Astrocyte (in vitro differentiated cells and primary cell): ENCODE results near the gene RILP. TPM values are rescaled to one million over a fixed set of nuclear protein-coding genes. Genes with fewer than 3 reads are reported as not detected.
A peak's percentile ranks its signal among the peaks of the same experiment; 100 is the strongest.
"Not testable (repeated sequence)": the region's sequence is repeated elsewhere in the genome, so short reads cannot be mapped to it uniquely, and the experiment has no call there.

Experiments
- DNase-seq: peaks from one replicate; pipeline ENCODE4 v3.0.0-alpha.2; 2010; ENCODE audit warnings: low read depth
- FAIRE-seq: peaks from 2 replicates; lab custom pipeline; 2011; peaks lifted over from hg19 to GRCh38; lab: Jason Lieb, UNC
- H2AFZ ChIP-seq: 2 replicates; pipeline ENCODE4 v1.6.0; 2012; ENCODE audit warnings: low read depth, low read length, inconsistent platforms
- H3K27ac ChIP-seq: 2 replicates; pipeline ENCODE4 v1.5.1; 2011; ENCODE audit warnings: low read depth, low read length, inconsistent platforms
- H3K27me3 ChIP-seq: 2 replicates; pipeline ENCODE4 v1.6.0; 2011; ENCODE audit warnings: low read length, inconsistent platforms; ENCODE audit not compliant: insufficient read depth
- H3K36me3 ChIP-seq: 2 replicates; pipeline ENCODE4 v1.5.1; 2011; ENCODE audit warnings: low read length, inconsistent platforms; ENCODE audit not compliant: insufficient read depth
- H3K4me1 ChIP-seq: 2 replicates; pipeline ENCODE4 v1.5.1; 2011; ENCODE audit warnings: low read length, inconsistent platforms; ENCODE audit not compliant: insufficient read depth
- H3K4me2 ChIP-seq: 2 replicates; pipeline ENCODE4 v1.6.0; 2012; ENCODE audit warnings: low read length, inconsistent platforms
- H3K4me3 ChIP-seq: 2 replicates; pipeline ENCODE4 v1.5.1; 2011; ENCODE audit warnings: low read depth, mild to moderate bottlenecking, low read length, inconsistent platforms; ENCODE audit not compliant: insufficient read depth
- H3K79me2 ChIP-seq: 2 replicates; pipeline ENCODE4 v1.6.0; 2012; ENCODE audit warnings: mild to moderate bottlenecking, low read length, inconsistent platforms; ENCODE audit not compliant: insufficient read depth
- H3K9ac ChIP-seq: 2 replicates; pipeline ENCODE4 v1.6.0; 2012; ENCODE audit warnings: mild to moderate bottlenecking, low read length, inconsistent platforms
- H3K9me3 ChIP-seq: 2 replicates; pipeline ENCODE4 v1.5.1; 2012; ENCODE audit warnings: low read depth, mild to moderate bottlenecking, low read length, inconsistent platforms; ENCODE audit not compliant: insufficient read depth
- H4K20me1 ChIP-seq: 2 replicates; pipeline ENCODE4 v1.6.0; 2012; ENCODE audit warnings: low read length, inconsistent platforms; ENCODE audit not compliant: insufficient read depth
- H3K27ac Mint-ChIP-seq: one replicate; pipeline ENCODE4 v1.8.0; 2021; ENCODE audit warnings: mild to moderate bottlenecking, mixed read lengths; ENCODE audit not compliant: unreplicated experiment
- H3K27me3 Mint-ChIP-seq: one replicate; pipeline ENCODE4 v1.8.0; 2021; ENCODE audit warnings: low read depth, mixed read lengths; ENCODE audit not compliant: unreplicated experiment
- H3K36me3 Mint-ChIP-seq: one replicate; pipeline ENCODE4 v1.8.0; 2021; ENCODE audit warnings: low read depth, mixed read lengths; ENCODE audit not compliant: unreplicated experiment
- H3K4me1 Mint-ChIP-seq: one replicate; pipeline ENCODE4 v1.8.0; 2021; ENCODE audit warnings: low read depth, mixed read lengths; ENCODE audit not compliant: unreplicated experiment
- H3K4me3 Mint-ChIP-seq: one replicate; pipeline ENCODE4 v1.8.0; 2021; ENCODE audit warnings: mild to moderate bottlenecking, moderate library complexity, mixed read lengths; ENCODE audit not compliant: unreplicated experiment
- H3K9me3 Mint-ChIP-seq: one replicate; pipeline ENCODE4 v1.8.0; 2021; ENCODE audit warnings: mild to moderate bottlenecking, mixed read lengths; ENCODE audit not compliant: unreplicated experiment
- EZH2 ChIP-seq: IDR thresholded peaks from 2 replicates; pipeline ENCODE4 v1.6.1; 2012; ENCODE audit warnings: mild to moderate bottlenecking, low read length, inconsistent platforms; ENCODE audit not compliant: insufficient read depth
- total RNA-seq: library from RNA; stranded (reverse); gene quantifications from 2 replicates; pipeline ENCODE4 v1.2.1, GENCODE V29; 2021
- TF ChIP-seq, protein P1 (sequence below): IDR thresholded peaks from 2 replicates; pipeline ENCODE4 v1.5.1; 2011; ENCODE audit warnings: low read depth, mild to moderate bottlenecking, inconsistent platforms, low read length, moderate library complexity; ENCODE audit not compliant: insufficient read depth

Gene RILP
- total RNA-seq, 1 donor from 2014 or later: 7.8 TPM

DNA sequence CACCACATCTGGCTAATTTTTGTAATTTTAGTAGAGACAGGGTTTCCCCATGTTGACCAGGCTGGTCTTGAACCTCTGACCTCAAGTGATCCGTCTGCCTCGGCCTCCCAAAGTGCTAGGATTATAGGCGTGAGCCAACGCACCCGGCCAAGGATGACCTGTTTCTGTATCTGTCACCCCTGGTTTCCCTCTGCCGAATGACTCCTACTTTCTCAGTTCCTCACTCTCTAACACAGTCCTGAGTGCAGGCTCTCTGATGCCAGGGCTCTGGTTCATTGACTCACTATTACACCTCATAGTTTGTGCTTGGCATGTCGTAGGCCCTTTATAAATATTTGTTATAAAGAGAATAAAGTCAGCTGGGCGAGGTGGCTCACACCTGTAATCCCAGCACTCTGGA, 45.7 kb upstream of the RILP start:
- no peaks in the 10 kb centered on the region for H3K27me3 Mint-ChIP-seq
- no peaks in the 10 kb centered on the region for H3K36me3 ChIP-seq
- H4K20me1 ChIP-seq: no peaks in the 10 kb centered on the region
- TF ChIP-seq, protein P1, sequence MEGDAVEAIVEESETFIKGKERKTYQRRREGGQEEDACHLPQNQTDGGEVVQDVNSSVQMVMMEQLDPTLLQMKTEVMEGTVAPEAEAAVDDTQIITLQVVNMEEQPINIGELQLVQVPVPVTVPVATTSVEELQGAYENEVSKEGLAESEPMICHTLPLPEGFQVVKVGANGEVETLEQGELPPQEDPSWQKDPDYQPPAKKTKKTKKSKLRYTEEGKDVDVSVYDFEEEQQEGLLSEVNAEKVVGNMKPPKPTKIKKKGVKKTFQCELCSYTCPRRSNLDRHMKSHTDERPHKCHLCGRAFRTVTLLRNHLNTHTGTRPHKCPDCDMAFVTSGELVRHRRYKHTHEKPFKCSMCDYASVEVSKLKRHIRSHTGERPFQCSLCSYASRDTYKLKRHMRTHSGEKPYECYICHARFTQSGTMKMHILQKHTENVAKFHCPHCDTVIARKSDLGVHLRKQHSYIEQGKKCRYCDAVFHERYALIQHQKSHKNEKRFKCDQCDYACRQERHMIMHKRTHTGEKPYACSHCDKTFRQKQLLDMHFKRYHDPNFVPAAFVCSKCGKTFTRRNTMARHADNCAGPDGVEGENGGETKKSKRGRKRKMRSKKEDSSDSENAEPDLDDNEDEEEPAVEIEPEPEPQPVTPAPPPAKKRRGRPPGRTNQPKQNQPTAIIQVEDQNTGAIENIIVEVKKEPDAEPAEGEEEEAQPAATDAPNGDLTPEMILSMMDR: no peak
- TF ChIP-seq EZH2: no peak
- H3K4me1 ChIP-seq: no peaks in the 10 kb centered on the region
- no peak overlapping the region for H3K4me3 Mint-ChIP-seq
- H2AFZ ChIP-seq: no peak overlapping the region
- no peaks in the 10 kb centered on the region for H3K9me3 ChIP-seq
- DNase-seq (no peak), FAIRE-seq (no peak)
- H3K9me3 Mint-ChIP-seq: peaks cover 13% of the 10 kb centered on the region
- H3K9ac ChIP-seq: no peak overlapping the region
- H3K27ac ChIP-seq: no peak overlapping the region
- peaks cover 3% of the 10 kb centered on the region for H3K36me3 Mint-ChIP-seq
- H3K79me2 ChIP-seq: no peaks in the 10 kb centered on the region
- H3K4me3 ChIP-seq: no peak overlapping the region
- H3K27ac Mint-ChIP-seq: no peak overlapping the region
- peaks cover 2% of the 10 kb centered on the region for H3K4me1 Mint-ChIP-seq
- H3K4me2 ChIP-seq: no peak overlapping the region
- H3K27me3 ChIP-seq: no peaks in the 10 kb centered on the region

DNA sequence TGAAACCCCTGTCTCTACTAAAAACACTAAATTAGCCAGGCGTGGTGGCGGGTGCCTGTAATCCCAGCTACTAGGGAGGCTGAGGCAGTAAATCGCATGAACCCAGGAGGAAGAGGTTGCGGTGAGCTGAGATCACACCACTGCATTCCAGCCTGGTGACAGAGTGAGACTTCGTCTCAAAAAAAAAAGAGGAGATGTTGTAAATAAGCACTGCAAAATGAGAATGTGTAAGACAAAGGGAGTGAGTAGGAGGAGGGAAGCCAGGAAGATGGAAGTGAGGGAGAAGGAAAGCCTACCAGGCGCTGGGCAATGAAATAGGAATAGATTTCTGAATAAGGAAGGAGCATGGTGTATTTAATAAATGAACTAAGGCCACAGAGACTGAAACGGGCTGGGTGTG, 43.7 kb upstream of the RILP start:
- Histone ChIP-seq H2AFZ (no peak overlapping the region), H3K36me3 (no peaks in the 10 kb centered on the region), H3K79me2 (no peaks in the 10 kb centered on the region), H3K4me1 (no peaks in the 10 kb centered on the region), H3K27me3 (no peaks in the 10 kb centered on the region), H3K4me2 (no peak overlapping the region), H3K9ac (no peak overlapping the region), H3K27ac (no peak overlapping the region), H3K9me3 (no peaks in the 10 kb centered on the region), H3K4me3 (no peak overlapping the region), H4K20me1 (no peaks in the 10 kb centered on the region)
- peaks cover 3% of the 10 kb centered on the region for H3K36me3 Mint-ChIP-seq
- H3K27me3 Mint-ChIP-seq: no peaks in the 10 kb centered on the region
- DNase-seq (no peak), FAIRE-seq (no peak)
- H3K9me3 Mint-ChIP-seq: peaks cover 13% of the 10 kb centered on the region
- peaks cover 2% of the 10 kb centered on the region for H3K4me1 Mint-ChIP-seq
- peak overlapping the region; percentile 30 for H3K27ac Mint-ChIP-seq
- TF ChIP-seq, protein P1: no peak
- TF ChIP-seq EZH2: no peak
- H3K4me3 Mint-ChIP-seq: no peak overlapping the region

DNA sequence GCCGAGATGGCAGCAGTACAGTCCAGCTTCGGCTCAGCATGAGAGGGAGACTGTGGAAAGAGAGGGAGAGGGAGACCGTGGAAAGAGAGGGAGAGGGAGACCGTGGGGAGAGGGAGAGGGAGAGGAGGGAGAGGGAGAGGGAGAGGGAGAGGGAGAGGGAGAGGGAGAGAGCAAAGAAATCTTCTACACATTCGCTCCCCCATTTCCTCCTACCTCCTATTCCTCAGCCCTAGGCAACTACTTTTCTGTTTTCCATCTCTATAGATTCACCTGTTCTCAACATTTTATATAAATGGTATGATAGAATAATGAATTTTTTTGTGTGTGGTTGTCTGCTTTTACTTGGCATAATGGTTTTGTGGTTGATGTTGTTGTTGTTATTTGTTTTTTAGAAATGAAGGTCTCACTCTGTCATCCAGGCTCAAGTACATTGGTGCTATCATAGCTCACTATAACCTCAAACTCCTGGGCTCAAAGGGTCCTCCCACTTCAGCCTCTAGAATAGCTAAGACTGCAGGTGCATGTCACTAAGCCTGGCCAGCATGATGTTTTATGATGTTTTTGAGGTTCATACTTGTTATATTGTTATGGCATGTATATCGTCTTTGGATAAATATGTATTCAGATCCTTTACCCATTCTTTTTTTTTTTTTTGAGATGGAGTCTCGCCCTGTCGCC, 41.0 kb upstream of the RILP start:
- Mint-ChIP-seq H3K36me3 (peaks cover 3% of the 10 kb centered on the region), H3K27me3 (no peaks in the 10 kb centered on the region), H3K9me3 (peaks cover 13% of the 10 kb centered on the region), H3K27ac (no peak overlapping the region), H3K4me1 (peaks cover 5% of the 10 kb centered on the region), H3K4me3 (no peak overlapping the region)
- no peaks in the 10 kb centered on the region for H3K27me3 ChIP-seq
- TF ChIP-seq EZH2: no peak
- TF ChIP-seq, protein P1: no peak
- no peaks in the 10 kb centered on the region for H3K36me3 ChIP-seq
- no peak overlapping the region for H3K4me2 ChIP-seq
- no peak overlapping the region for H3K27ac ChIP-seq
- no peaks in the 10 kb centered on the region for H3K4me1 ChIP-seq
- H3K79me2 ChIP-seq: no peaks in the 10 kb centered on the region
- no peak overlapping the region for H3K9ac ChIP-seq
- no peak overlapping the region for H3K4me3 ChIP-seq
- no peaks in the 10 kb centered on the region for H4K20me1 ChIP-seq
- no peak overlapping the region for H2AFZ ChIP-seq
- H3K9me3 ChIP-seq: no peaks in the 10 kb centered on the region
- DNase-seq: no peak
- no peak for FAIRE-seq

DNA sequence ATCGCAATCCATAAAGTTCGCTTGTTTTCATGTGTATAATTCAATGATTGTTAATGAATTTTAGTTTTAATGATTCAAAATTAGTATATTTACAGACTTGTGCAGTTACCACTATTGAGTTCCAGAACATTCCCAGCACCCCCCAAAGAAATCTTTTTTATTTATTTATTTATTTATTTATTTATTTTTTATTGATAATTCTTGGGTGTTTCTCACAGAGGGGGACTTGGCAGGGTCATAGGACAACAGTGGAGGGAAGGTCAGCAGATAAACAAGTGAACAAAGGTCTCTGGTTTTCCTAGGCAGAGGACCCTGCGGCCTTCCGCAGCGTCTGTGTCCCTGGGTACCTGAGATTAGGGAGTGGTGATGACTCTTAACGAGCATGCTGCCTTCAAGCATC, 38.7 kb upstream of the RILP start:
- not testable (repeated sequence) for H3K4me2 ChIP-seq, H4K20me1 ChIP-seq, DNase-seq, H3K36me3 Mint-ChIP-seq, H3K36me3 ChIP-seq, H3K4me3 ChIP-seq, H2AFZ ChIP-seq, H3K27ac Mint-ChIP-seq, H3K27me3 Mint-ChIP-seq, H3K27ac ChIP-seq, H3K9me3 ChIP-seq, H3K4me1 ChIP-seq, H3K27me3 ChIP-seq, H3K4me3 Mint-ChIP-seq, H3K9ac ChIP-seq, FAIRE-seq
- peaks cover 12% of the 10 kb centered on the region for H3K79me2 ChIP-seq
- Mint-ChIP-seq H3K9me3 (peaks cover 13% of the 10 kb centered on the region), H3K4me1 (peaks cover 12% of the 10 kb centered on the region)
